Tongue (tissue), 2 donors: ENCODE results near the gene SCUBE1. TPM values are rescaled to one million over a fixed set of nuclear protein-coding genes. Genes with fewer than 3 reads are reported as not detected.

Source experiments
- DNase-seq: peaks from one replicate; pipeline ENCODE4 v3.0.0-alpha.2; 2015
- total RNA-seq: library from RNA; depleted of rRNA; stranded (reverse); fragments of >200 nt; gene quantifications from one replicate; pipeline ENCODE4 v1.2.3, GENCODE V29; 2014

SCUBE1 gene
- total RNA-seq, 1 donor from 2014 or later, result 0.41 TPM

DNA sequence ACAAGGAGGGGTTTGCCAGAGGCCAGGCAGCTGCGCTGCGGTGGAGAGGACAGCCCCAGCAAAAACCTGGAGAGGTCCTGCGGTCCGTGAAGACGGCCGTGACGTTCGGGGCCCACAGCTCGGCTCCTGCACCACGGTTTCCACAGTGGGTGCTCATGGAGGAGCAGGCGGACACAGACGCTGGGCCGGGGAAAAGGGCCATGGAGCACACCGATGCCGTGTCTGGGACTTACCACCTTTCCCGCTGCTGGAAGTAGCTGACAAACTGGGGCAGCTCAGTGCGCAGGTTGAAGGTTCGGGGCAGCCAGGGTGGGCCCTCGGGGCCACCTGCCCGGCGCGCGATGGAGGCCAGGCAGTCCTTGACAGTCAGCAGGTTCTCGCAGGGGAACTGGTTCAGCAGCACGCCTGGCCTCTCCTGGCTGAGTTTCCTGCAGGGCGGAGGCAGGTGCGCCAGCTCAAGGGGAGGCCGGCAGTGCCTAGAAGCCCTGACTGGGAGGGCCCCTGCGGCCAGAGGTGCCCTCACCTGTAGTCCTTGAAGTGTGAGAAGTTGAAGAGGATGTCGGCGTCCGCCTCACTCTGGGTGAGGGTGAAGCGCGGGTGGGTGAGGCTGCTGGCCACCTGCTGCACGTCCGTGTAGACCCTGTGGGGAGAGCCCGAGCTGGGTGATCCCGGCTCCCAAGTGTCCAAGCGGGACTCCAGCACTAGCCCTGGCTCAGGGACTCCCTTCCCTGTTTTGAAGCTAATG, 169.0 kb downstream of the SCUBE1 start:
- DNase-seq, result no peak

DNA sequence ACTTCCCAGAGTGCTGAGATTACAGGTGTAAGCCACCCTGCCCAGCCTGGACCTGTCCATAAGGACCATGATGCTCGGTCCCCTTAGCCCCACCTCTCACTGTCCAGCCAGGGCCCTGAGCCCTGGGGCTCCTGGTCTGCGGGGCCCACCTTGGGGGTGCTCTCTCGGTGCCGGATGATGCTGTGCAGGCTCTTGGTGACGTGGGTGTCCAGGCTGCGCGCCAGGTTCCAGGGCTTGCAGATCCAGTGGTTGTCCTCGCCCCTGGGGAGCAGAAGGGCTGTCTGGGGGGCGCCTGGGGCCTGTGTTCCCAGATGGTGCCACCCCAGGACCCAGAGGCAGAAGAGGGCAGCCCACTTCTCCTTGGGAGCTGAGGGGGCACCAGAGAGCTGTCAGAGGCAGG, 169.6 kb downstream of the SCUBE1 start:
- DNase-seq, result no peak

DNA sequence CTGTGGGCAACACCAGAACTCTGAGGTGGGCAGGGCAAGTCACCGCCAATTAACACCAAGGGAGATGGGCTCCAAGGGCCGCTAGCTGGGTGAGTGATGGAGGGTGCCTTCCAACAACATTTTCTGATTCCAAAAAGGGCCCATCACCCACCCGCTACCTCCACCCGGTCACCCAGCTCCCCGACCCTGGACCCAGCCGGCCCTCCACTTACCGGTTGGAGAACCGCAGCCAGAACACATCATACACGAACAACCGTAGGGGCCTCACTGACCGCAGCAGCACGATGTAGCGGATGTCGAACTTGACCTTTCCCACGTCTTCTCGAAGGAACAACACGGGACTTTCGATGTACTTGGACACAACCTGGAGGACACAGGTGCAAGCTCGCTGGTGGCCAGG, 171.0 kb downstream of the SCUBE1 start:
- DNase-seq, result no peak

DNA sequence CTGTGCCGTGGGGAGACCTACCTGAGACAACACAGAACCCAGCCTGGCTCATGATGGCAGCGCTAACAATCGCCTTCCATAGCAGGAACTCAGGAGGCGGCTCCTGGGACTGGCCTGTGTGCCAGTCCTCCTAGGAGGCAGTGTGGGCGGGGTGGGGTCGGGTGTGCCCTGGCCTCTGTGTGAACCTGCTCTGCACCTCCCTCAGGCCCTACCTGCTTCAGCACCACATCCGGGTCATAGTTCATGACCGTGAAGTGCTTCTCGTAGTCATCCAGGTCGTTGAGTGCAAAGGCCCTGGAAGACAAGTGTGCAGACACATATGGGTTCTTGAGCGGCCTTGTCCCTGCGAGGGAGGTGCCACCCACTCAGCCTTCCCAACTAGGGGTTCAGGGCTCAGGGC, 171.6 kb downstream of the SCUBE1 start:
- DNase-seq, result no peak

DNA sequence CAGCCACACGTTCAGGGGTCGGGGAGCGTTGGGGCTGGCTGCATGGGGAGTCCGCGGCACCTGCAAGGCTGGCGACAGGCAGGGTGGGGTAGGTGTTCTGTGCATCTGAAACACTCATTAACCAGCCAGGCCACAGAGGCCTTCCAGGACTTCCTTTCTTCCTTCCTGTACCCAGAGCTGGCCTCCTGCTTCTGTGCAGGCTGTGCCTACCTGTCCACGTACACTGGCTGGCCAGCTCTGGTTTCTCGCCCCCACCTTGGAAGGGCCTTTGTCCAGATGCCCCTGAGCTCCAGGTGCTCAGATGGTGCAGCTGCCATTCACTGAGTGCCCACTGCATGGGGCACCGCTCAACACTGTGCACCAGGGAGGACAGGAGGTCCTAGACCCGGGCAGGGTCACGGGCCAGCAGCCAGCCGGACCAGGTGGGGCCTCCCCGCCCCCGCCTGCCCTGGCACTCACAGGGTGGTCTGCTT, 172.1 kb downstream of the SCUBE1 start:
- DNase-seq, result no peak

DNA sequence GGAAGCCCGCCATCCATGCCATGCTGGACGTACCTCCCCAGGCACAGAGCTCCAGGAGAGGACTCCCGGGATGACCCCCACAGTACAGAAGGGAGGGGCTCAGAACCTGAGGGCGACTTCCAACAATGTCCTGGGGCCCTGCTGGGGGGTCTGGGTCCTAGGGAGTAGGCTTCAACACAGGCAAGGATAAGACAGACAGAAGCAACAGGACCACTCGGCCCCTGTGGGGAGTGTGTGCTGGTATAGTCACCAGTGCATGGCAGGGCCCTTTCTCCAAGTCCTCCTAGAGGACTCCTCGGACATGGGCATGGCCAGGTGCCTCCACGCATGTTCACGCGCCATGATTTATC, 173.1 kb downstream of the SCUBE1 start:
- no peak for DNase-seq

DNA sequence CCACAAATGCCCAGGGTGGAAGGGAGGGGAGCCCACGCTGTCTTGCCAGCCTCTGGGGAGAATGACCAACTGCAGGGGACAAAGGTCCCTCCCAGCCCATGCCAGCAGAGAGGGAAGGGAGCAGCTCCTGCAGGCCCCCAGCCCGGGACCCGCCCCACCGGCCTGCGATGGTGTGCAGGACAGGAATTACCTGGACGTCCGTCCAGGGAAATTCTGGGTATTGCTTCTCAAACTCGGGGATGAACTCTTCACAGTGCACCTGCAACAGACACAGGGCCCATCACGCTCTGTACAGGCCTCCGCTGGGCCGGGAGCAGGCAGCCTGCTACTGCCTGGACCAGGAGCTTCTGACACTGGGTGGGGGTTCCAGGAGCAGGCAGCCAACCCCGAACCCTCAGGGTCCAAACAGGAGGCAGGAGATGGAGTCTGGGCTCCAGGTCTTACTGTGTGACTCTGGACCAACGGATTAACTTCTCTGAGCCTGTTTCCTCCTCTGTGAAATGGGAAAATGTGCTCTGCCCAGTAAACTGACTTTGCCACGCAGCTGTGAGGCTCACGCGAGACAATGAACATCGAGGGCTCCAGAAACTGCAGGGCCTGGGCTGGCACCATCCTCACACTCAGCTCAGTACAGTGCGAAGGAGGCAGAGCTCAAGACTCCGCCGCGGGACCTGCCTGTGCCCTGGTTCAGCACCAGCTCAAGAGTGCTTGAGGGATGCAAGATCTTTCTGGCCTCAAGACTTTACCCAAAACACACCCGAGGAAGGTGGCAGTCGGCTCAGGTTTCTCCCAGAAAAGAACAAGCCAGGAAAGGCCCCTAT, 173.7 kb downstream of the SCUBE1 start:
- DNase-seq, result no peak

DNA sequence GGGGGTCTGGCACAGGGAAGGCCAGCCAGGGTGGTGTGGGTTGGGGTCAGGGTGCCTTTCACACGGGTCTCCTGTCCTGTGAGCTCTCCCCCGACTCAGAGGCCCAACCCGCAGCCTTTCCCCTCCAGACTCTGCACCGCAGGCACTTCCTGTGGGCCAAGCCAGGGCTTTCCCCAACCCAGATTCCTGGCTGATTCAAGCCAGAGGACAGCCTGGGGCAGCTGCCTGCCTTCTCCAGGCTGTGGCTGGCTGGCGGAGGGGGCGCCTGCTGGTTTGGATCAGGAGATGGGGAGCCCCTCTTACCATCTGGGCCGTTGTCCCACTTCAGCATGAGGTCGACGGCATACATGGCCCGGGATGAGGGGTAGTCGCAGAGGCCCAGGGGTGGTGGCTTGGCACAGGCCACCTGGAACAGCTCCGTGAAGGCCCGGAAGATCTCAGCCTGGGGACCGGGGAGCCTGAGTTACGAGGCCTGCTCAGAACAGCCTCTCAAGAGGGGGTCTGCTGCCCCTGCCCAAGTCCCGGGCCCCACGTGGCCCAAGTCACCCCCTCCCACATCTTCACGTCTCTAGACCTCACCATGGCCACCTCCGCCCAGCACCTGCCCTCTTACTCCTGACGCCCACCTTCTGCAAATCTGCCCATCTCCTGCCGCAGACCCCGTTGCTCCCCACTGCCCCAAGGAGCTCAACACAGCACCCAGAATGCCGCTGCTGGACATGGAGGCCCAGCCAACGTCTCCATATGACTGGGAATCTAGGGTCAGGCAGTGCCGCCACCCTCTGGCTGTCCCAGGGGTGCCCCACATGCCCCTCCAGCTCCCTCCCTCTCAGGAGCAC, 174.5 kb downstream of the SCUBE1 start:
- no peak for DNase-seq

DNA sequence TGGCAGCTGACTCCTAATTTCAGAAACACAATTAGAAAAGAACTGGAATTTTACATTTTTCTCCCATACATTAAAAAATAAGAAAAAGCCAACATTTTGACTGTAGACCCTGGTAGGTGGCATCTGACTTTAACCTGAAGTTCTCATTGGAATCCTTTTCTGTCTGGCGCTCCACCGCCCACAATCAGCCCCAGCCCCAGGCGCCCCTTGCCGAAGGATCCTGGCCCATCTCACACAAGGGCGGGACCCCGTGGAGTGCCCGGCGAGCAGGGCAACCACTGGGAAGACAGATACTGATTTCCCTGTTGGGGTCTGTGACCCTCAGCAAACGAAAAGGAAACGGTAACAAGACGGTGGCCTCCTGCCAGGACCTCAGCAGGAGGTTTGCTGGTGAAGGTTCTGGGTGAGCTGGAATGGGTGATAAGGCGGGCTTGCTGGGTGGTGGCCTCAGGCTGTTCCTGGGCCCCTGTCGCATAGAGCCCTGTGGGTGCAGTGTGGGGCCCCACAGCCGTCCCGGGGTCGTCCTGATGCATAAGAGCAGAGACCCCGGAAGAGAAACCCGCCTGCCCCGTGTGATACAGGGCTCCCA, 176.1 kb downstream of the SCUBE1 start:
- DNase-seq, result no peak

DNA sequence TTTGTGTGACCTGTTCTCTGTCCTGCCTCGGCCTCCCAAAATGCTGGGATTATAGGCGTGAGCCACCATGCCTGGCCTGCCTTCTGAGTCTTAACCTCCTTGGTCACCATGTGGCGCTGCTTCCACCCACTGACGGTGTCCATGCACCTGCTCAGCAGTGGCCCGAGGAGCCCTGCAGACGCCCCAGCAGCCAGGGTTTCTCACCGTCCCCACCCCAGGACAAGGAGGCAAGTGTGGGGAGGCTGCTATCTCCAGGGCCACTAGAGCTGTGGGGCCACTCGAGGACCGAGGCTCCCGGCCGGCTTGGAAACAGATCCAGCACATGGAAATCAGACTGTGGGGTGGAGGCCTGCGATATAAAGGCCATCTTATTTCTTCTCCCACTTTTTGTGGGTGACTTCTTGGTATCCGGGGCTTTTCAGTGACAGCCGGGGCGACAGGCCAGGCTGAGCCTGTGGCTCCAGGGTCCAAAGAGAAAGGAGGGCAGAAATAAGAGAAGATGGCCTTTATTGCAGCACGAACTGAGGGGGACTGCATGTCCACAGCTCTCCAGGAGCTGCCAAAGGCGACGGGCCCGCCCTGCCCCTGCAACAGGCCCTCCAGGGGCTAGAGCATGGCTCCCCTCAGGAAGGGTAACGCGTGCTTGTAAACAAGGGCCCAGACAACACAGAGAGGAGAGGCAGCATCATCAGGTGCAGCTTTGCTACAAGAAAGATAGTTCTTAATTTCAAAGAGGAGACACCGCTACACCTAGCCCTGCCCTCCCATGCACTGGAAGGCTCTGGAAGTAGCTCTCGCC, 176.8 kb downstream of the SCUBE1 start:
- DNase-seq, result no peak

DNA sequence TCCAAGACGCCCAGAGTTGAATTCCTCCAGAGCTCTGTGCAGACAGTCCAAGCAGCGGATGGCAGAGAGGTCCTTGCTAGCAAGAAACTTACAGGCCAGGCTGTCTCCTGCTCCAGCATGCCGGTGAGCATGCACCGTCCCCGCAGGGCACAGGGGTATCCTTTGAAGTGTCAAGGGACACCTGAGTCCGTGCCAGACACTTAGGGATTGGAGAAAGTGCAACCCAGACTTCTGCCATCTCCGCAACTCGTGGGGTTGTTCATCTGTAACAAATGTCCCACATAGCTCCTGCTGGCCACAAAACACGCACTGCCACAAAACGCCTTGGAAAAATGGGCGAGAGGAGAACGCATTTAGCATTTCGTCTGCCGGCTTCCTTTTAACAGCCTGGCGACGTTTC, 178.5 kb downstream of the SCUBE1 start:
- no peak for DNase-seq

DNA sequence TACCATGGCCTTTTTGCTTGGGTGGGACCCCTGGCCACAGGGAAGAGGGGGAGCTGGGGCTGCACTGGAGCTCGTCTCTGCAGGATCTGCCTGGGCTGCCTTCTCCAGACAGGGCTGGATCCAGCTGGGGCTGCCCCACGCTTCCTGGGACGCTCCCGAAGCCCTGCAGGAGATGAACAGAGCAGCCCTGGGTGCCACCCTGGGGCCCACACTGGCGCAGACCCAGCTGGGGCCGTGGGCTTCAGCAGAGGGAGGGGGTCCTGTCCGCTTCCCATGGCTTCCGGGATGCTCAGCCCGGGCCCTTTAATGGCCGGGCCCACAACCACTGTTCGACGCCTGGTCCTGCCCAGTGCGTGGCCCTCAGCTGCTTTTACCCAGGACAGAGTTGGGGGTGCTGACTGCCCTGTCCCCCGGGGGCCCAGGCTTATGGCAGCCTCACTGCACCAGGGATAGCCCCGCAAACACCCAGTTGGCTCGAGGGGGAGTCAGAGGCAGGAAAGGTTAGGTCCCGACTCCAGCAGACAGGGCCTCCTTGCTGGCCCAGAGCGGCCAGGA, 179.9 kb downstream of the SCUBE1 start:
- DNase-seq, result no peak

DNA sequence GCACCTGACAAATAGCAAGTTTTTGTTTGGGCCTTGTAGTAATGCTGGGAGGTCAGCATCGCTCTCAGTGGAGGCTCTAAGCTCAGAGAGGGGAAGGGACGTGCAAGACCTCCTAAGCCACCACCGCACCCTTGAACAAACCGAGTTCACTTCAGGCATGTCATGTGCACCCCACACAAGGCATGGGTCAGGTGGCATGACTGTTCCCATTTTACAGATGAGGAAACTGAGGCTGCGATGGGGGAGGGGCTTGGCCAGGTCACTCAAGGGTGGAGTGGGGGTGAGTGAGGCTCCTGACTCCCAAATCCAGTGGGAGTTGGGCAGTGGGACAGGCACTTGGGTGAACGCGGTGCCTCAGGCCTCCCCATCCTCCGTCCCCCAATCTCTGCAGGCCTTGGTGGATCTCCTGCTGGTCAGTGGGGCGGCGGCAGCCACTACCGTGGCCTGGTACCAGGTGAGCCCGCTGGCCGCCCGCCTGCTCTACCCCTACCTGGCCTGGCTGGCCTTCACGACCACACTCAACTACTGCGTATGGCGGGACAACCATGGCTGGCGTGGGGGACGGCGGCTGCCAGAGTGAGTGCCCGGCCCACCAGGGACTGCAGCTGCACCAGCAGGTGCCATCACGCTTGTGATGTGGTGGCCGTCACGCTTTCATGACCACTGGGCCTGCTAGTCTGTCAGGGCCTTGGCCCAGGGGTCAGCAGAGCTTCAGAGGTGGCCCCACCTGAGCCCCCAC, 180.6 kb downstream of the SCUBE1 start:
- DNase-seq, result no peak

DNA sequence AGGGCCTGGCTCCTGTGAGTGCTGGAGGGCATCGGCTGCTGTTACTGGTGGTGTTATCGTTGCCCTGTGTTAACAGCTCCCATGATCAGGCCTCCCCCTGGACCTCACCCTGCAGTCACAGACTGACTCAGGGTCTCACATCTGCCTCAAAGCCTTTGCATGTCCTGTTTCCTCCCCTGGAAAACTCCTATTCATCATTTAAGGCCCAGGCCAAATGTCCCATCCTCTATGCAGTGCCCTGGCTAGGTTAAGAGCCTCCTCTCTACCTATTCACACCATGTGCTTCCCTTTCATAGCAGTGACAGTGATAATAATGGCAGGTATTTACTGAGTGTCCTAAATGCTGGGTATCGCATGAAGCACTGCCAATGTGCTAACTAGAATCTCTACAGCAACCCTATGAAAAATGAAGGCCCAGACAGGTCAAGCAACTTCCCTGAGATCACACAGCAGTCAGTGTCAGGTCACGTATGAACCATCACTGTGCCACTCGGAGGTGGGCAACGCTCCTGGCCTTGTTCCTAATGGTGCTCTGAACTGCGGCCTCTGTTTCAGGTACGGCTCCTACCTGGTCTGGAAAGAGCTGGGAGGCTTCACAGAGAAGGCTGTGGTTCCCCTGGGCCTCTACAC, 182.6 kb downstream of the SCUBE1 start:
- no peak for DNase-seq

DNA sequence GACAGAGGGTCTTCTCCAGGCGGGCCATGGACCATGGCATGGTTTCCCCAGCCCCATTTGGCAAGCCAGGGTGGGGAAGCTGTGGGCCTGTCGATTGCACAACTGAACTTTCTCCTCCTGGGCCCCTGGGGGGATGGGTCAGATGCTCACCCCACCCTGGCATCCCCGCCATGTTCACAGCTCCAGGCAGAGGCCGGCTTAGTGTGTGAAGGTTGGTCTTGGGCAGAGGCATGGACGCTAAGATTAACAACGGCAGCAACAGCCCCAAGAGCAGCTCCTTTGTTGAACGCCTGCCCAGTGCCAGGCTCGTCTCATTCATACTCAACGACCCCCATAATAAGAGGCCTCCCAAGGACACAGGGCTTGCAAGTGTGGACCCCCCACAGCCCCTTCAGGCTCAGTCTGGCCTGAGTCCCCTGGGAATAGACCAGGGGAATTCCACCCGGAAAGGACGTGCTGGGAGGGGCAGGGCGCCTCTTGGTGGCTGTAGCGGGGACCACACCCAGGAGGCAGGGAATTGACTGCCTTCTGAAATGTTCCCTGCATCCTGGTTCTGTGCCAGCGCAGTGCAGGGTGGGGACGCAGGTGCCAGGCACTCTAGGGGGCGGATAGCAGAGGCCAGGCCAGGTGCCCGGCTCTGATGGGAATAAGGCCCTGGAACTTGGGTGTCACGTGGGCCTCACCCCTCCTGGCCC, 183.5 kb downstream of the SCUBE1 start:
- no peak for DNase-seq

DNA sequence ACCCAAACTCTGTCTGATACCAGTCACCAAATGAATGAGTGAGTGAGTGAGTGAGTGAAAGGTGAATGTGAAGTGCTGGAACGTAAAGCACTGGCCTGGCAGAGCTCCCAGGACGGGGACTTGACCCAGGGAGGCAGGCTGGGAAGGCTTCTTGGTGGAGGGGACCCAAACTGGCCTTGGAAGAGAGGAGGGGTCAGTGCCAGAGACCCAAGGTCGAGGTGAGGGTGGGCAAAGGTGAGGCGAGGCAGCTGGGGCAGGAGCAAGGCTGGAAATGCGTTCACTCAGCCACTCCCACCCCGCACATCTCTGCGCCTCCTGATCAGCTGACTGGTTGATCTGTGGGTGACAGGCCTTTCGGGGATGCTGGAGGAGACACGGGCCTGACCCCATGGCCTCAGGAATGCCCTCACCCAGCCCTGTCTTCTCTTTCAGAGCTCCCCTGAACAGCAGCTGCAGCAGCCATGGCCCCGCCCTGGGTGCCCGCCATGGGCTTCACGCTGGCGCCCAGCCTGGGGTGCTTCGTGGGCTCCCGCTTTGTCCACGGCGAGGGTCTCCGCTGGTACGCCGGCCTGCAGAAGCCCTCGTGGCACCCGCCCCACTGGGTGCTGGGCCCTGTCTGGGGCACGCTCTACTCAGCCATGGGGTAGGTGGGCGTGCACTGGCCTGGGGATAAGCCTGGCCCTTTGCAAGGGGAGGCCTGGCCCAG, 184.2 kb downstream of the SCUBE1 start:
- no peak for DNase-seq

DNA sequence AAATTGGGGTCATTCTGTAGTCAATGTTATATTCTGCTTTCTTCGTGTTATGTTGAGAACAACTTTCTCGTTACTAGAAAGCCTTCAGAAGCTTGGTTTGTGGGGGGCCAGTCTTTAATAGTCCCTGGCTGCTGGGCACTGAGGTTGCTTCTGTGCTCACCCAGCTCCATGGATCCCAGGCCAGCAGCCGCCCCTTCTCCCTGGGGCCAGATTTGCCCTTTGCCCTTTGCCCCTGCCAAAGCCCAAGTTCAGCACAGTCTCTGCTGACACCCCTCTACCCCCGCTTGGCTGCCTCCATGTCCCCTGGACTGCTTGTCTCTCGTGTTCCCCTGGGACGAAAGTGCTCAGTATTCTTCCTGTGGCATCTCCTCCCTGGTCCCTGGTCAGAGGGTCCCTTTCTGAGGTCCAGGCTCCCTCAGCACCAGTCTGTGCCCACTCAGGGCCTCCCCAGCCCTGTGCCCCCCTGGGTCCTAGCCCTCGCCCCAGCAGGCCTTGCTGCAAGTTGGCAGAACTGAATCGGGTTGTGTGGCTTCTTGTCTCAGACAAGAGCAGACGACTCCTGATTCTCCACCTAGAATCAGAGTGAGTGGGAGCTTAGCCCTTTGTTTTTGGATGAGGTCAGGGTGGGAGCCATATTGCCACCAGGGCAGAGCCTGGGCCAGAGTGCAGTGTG, 185.2 kb downstream of the SCUBE1 start:
- DNase-seq, result no peak

DNA sequence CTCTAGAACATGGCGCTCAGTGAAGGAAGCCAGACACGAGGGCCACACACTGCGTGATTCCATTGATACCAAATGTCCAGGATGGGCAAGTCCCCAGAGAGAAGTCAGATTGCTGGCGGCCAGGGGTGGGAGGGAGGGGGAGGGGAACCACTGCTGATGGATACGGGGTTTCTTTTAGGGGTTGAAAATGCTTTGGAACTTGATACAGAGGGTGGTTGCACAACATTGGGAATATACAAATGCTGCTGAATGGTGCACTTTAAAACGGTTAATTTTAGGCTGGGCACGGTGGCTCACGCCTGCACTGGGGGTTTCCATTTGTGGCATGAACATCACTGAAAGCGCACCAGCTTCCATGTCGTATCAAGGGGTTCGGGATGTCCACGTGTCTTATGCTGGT, 186.8 kb downstream of the SCUBE1 start:
- no peak for DNase-seq
